ENCODE data around the gene SASH1.

DNA sequence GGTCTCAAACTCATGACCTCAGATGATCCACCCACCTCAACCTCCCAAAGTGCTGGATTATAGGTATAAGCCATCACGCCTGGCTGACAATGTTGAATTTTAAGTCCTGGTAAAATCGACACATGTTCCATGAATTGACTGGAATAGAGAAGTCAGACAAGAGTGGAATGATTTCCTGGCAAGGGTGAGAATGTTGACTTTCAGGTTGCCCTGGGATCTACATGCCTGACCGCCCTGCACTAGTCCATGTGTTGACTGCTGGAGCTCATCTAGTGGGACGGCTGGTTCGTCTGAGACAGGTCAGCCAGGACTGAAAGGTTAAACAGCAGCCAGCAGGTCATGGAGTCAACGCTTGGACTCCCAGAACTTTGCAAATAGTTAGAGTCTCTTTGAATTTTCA, 88.8 kb downstream of the SASH1 start:
- TF ChIP-seq EZH2phosphoT487 (IDR thresholded peaks at IDR 0.05; ENCODE audit: borderline replicate concordance, low read length): no peak
- TF ChIP-seq, protein P1, sequence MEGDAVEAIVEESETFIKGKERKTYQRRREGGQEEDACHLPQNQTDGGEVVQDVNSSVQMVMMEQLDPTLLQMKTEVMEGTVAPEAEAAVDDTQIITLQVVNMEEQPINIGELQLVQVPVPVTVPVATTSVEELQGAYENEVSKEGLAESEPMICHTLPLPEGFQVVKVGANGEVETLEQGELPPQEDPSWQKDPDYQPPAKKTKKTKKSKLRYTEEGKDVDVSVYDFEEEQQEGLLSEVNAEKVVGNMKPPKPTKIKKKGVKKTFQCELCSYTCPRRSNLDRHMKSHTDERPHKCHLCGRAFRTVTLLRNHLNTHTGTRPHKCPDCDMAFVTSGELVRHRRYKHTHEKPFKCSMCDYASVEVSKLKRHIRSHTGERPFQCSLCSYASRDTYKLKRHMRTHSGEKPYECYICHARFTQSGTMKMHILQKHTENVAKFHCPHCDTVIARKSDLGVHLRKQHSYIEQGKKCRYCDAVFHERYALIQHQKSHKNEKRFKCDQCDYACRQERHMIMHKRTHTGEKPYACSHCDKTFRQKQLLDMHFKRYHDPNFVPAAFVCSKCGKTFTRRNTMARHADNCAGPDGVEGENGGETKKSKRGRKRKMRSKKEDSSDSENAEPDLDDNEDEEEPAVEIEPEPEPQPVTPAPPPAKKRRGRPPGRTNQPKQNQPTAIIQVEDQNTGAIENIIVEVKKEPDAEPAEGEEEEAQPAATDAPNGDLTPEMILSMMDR (IDR thresholded peaks at IDR 0.05; ENCODE audit: low read depth, low read length, poor library complexity, severe bottlenecking): no peak

All from DOHH2 (cell line).